Mammary epithelial cell (primary cell): ENCODE measurements around the gene ANKRD31.

Source experiments
- EZH2 ChIP-seq: IDR thresholded peaks from 2 replicates; pipeline ENCODE4 v1.6.1; 2012; ENCODE audit warnings: low read length, inconsistent platforms, borderline replicate concordance
- TF ChIP-seq, protein P1 (sequence below), 2 donors: IDR thresholded peaks in 1 of 2; conservative IDR thresholded peaks in 1 of 2; 2 replicates each; pipeline ENCODE4 v1.5.1; 2011 to 2012; ENCODE audit warnings: inconsistent platforms in 2 of 2, low read length in 2 of 2, mild to moderate bottlenecking in 2 of 2, control low read depth in 1 of 2, low read depth in 1 of 2; ENCODE audit not compliant: insufficient read depth in 1 of 2; ENCODE audit errors: extremely low read depth in 1 of 2

DNA sequence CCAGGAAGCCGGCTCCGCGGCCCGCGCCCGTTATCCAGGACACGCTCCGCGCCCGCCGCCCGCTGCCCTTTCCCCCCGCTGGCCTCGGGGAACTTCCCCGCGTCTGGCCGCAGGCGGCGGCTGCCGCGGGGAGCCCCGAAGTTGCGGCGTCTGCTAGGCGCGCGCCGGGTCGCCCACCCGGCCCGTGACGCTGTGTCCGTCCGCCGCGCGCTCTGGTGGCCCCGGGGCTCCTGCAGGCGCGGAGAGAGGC, 183.7 kb downstream of the ANKRD31 start:
- TF ChIP-seq, protein P1, sequence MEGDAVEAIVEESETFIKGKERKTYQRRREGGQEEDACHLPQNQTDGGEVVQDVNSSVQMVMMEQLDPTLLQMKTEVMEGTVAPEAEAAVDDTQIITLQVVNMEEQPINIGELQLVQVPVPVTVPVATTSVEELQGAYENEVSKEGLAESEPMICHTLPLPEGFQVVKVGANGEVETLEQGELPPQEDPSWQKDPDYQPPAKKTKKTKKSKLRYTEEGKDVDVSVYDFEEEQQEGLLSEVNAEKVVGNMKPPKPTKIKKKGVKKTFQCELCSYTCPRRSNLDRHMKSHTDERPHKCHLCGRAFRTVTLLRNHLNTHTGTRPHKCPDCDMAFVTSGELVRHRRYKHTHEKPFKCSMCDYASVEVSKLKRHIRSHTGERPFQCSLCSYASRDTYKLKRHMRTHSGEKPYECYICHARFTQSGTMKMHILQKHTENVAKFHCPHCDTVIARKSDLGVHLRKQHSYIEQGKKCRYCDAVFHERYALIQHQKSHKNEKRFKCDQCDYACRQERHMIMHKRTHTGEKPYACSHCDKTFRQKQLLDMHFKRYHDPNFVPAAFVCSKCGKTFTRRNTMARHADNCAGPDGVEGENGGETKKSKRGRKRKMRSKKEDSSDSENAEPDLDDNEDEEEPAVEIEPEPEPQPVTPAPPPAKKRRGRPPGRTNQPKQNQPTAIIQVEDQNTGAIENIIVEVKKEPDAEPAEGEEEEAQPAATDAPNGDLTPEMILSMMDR (conservative IDR thresholded peaks at IDR 0.05 in 1 of 2, IDR thresholded peaks at IDR 0.05 in 1 of 2; ENCODE audit: extremely low read depth in 1 of 2, insufficient read depth in 1 of 2, low read depth in 1 of 2, low read length in 2 of 2), result no peak
- no peak for TF ChIP-seq EZH2
